SKM-1 treated with dmso at 0.1 percent for 144 hours (cell line): ENCODE results near the gene SIRT7.

Experiments used
- DNase-seq: peaks from one replicate; lab custom pipeline; 2025; ENCODE audit not compliant: unreplicated experiment; lab: John Stamatoyannopoulos, UW

Gene SIRT7

DNA sequence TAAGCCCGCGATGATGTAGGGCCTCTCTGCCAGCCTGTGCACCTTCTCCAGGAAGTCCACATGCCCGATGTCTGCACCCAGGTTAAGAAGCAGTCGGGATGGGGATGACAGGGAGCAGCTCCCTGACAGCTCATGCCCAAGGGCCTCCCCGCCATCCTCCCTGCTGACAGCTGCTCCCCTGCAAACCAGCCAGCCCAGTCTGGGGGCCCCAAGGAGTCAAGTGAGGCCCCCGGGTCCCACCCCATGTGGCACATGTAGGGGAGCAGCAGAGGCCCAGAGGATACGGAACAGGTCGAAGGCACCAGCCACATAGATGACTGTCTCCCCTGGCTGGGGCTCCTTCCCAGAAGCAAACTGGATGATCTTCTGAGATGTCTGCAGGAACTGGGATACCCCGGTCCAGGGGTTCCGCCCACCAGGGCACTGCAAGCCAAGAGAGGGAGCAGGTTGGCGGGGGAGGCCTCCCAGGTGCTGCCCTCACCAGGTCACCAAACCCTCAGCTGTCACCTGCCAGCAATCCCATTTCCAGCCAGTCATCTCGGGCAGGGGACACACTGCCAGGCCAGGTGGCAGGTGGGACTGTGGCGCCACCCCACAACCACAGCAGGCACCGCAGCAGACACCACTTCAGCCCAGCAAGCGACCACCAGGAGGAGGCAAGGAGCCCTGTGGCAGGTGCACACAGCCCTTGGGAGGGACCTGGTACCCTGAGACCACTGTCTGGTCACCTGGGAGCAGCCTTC, 11.3 kb downstream of the SIRT7 start:
- no peak for DNase-seq

GRCh38 chr17:81905993-81906392, 12.0 kb downstream of the SIRT7 start:
- no peak for DNase-seq

GRCh38 chr17:81905424-81905875, 12.5 kb downstream of the SIRT7 start:
- no peak for DNase-seq

- DNase-seq, result no peak
Measured at GRCh38 chr17:81904600-81905423, 13.2 kb downstream of the SIRT7 start.

GRCh38 chr17:81903896-81904599, 13.9 kb downstream of the SIRT7 start:
- DNase-seq, result no peak

- no peak for DNase-seq
Measured at GRCh38 chr17:81903415-81903831, 14.6 kb downstream of the SIRT7 start.

DNA sequence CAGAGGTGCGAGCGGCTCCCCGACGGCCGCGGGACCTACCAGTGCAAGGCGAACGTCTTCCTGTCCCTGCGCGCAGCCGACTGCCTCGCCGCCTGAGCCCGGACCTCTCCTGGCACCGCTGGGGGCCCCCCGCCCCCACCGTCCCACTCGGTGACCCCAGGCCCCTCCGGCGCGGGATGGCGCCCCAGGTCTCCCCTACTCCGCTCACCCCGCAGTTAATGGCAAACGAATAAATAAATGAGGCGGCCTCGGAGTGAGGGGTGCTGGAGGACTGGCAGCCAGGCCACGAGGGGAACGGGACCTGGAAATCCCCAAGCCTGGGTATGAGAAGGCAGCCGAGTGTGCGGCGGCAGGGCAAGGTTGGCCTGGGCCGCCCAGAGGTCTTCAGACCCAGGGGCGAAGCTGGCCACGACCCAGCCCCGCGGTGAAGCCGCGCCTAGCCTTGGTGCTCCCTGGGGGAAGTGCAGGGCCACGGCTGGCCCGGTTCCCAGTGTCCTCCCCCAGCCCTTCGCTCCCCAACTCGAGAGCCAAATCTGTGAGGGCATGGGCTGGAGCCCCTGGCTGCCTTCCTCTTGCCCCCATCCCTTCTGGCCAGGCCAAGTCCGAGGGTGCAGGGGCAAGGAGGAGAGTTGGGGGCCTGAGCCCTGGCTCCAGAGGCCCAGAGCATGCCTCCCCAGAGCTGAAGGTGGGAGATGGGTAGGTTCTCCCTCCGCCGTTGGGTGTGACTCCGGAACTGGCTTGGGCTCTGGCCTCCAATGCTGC, 15.1 kb downstream of the SIRT7 start:
- DNase-seq, result no peak

- no peak for DNase-seq
Measured at GRCh38 chr17:81902023-81902652, 15.8 kb downstream of the SIRT7 start, which contains the start of gene NPB. Gene NPB (plus strand): TSS chr17:81902238. CDS start chr17:81902278, 40 bp downstream.

- no peak for DNase-seq
Measured at GRCh38 chr17:81901167-81902022, 16.6 kb downstream of the SIRT7 start.

- no peak for DNase-seq
Measured at GRCh38 chr17:81900181-81900820, 17.7 kb downstream of the SIRT7 start.

DNA sequence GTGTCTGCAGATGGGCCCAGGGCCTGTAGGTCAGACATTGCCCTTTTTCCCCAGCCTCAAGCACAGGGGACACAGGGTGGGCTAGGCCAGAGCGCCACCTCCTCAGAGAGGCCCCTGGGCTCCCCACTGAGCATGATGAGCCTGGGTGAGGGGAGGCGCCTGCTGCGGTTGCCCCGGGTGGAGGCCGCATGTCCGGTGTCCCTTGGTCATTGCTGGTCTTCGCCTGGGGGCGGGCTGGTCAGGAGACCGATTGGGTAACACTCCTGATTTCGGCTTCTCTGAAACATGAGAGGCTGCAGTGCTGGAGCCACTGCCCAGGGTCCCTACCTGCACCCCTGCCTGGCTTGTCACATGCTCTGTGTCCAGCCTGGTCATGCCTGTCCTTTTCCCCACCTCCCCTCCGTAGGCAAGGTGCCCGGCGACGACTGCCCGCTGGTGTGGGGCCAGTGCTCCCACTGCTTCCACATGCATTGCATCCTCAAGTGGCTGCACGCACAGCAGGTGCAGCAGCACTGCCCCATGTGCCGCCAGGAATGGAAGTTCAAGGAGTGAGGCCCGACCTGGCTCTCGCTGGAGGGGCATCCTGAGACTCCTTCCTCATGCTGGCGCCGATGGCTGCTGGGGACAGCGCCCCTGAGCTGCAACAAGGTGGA, 18.3 kb downstream of the SIRT7 start:
- DNase-seq, result no peak

- no peak for DNase-seq
Measured at GRCh38 chr17:81898885-81899284, 19.1 kb downstream of the SIRT7 start.

GRCh38 chr17:81898029-81898866, 19.7 kb downstream of the SIRT7 start:
- no peak for DNase-seq

GRCh38 chr17:81895400-81895799, 22.6 kb downstream of the SIRT7 start:
- no peak for DNase-seq

DNA sequence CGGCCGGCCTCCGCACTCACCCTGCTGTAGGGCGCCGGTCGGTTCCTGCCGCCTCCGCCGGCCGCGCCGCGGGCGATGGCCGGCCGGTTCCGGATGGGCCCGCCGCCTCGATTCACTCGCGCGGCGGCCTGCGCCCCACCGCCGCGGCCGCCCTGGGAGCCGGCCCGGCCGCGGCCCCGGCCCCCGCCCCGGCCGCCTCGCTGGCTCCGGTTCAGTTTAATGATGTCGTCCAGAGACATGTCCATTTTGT, 26.7 kb downstream of the SIRT7 start:
- DNase-seq, result no peak

GRCh38 chr17:81890447-81891302, 27.3 kb downstream of the SIRT7 start:
- DNase-seq, result no peak

DNA sequence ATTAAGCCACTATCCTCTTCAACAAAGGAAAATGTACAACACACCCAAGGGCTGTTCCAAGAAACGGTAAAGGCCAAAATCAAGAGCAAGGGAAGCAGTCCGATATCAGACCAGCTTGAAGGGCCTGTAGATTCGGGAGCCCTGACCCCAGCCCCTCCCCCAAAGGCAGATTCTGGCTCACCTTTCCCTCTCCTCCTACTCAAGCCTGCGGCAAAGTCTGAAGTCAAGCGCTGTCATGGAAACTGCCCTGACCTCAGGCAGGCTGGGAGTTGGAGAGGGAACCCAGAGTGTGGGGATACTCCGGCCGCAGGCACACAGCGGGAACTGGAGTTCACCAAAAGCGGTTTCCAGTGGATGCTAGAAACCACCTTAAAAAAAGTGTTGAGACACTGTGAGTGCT, 28.4 kb downstream of the SIRT7 start:
- no peak for DNase-seq
